DMS153 treated with DMSO at 0.1 percent for 48 hours (cell line): ENCODE results near the gene AQP2.

Experiments
- DNase-seq: peaks from one replicate; lab custom pipeline; 2025; ENCODE audit not compliant: unreplicated experiment; lab: John Stamatoyannopoulos, UW

The AQP2 gene

DNA sequence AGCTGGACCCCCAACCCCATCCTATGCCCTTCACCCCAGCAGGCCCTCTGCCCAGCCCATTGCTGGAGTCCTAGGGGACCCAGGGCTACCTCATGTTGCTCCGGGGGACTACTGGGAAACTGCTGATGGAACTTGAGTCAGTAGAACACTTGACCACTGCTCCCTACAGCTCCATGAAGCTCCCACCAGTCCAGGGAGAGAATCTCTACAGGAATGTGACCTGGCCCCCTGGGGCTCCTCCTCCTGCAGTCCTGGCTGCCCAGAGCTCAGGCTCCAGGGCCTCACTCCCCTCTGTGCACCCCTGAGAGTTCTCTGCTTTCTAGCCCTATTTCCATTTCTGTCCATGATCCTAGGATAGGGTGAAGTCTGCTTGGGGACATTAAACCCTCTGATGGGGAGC, 10.8 kb upstream of the AQP2 start:
- DNase-seq: no peak

DNA sequence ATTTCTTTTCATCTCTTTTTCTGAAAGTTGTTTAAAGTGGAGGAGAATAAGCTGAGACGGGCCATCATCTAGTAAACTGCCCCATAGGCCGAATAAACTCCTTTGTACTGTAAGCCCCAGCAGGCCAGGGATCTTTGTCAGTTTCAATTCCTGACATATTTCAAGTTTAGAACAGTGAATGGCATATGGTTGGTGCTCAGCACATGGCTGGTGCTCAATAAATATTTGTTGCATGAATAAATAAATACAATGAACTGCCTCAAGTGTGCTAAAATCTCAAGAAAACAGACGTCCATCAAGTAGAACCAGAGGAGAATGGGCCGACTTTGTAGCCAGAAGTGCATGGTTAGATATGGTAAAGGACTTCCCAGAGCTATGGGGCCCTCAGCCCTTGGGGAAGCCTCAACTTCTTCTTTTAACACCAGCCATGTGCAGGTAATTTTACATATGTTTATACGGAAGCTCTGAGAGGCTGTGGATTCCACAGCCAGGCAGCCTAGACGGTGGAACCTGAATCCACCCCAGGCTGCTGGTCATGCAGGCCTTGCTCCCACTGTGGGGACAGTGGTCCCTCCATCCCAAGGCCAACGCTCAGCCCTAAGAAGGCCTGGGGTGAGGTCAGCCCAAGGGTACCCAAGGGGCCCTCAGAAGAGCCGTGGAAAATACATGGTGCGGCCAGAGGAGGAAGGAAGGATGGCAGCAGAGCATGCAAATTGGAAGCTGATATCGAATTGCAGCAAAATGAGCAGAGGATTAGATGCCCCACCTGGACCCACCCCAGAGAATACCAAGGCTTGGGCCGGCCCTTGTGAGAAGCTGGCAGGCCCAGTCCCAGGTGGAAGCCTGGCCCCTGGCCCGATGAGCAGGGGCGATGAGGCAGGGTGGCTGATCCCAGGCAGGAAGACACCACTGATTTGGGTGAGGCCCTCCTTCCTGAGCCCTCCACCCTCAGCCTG, 8.7 kb upstream of the AQP2 start:
- DNase-seq: no peak

DNA sequence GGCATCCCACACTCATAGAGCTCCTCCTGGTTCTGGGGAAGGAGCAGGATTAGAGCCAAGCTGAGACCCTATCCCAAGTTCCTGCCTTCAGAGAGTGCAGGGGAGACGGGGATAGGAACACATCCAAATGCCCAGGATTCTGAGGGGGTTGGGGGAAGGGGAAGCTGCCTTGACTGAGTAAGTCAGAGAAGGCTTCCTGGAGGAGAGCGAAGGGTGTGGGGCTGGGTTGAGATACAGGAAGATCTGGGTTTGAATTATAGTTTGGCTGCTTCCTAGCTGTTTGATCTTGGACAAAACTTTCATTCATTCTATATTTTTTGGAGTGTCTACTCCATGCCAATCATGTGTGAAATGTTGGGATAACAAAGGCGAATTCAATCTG, 8.0 kb upstream of the AQP2 start:
- DNase-seq: no peak

DNA sequence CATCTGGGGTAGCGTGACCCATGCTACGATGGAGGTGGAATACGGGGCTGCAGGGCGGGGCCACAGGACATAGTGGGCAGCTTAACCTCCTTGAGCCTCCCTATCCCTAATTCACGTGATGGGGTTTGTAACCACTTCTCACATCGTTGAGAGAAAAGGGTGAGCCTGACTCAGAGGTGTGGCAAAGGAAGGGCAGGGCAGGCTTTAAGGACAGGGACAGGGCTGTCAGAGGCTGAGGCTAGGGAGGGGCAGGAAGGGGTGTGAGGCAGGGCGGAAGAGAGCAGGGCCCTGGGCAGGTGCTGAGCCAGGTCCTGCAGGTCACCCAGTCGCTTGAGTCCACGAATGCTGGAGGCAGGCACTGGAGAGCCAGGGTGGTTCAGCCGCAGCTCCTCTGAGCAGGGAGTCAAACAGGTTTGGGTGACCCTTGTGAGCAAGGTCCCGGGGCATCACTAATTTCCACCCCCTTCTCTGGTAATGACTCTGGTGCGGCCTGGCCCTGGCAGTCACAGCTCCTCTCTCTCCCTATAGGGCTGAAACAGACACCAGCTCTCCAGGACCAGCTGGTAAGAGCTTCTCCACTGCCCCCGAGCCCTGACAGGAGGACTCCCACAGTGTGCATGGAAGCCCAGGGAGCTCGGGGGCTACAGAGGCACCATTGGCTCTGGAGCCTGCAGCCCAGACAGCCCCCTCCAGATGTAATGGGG, 7.5 kb upstream of the AQP2 start:
- no peak for DNase-seq

DNA sequence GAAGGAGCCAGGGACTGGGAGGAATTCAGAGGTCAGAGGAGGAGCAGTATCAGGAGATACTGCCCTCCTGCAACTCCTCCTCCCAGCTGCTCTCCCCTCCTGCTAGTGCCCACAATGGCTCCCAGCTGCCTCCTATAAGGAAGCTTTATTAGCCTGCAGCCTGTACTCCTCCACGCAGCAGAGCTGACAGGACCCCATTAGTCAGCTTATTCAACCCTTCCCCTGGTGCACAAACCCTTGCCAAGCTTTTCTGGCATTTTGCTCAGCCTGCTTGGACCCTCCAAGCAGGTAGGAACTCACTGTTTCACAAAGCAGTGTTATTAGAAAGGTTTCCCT, 6.9 kb upstream of the AQP2 start:
- no peak for DNase-seq

DNA sequence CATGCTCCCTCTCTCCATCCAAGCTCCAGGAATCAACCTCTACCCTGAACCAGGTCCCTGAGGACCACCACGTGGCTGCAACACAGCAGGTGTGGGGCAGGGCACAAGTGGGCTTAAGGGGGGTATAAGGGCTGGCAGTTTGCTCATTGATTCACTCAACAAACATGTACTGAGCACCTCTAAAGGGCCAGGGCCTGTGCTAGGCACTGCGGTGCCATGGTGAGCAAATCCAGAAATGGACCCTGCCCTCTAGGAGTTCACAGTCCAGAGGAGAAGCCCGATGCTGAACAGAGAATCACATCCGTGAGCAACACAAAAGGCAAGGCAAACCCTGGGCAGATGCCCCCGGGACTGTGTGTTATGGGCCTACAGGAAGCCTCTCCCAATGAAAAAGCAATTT, 6.5 kb upstream of the AQP2 start:
- no peak for DNase-seq

DNA sequence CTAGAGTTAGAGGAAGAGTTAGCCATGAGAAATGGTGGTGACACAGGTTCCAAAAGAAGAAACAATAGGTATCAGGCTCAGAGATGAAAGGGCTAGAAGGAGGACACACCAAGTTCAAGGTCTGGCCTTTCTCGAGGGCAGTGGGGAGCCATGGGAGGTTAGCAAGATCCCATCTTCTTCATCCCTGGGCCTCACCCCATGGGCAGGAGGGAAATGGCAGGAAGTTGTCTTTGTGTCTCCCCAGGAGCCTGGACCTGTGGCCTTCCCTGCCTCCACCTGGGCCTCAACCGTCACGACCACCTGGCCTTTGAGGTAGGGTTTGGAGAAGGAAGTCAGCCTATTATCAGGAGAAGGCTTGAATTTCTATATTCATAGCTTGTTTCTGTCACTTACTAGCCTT, 5.8 kb upstream of the AQP2 start:
- DNase-seq: no peak

DNA sequence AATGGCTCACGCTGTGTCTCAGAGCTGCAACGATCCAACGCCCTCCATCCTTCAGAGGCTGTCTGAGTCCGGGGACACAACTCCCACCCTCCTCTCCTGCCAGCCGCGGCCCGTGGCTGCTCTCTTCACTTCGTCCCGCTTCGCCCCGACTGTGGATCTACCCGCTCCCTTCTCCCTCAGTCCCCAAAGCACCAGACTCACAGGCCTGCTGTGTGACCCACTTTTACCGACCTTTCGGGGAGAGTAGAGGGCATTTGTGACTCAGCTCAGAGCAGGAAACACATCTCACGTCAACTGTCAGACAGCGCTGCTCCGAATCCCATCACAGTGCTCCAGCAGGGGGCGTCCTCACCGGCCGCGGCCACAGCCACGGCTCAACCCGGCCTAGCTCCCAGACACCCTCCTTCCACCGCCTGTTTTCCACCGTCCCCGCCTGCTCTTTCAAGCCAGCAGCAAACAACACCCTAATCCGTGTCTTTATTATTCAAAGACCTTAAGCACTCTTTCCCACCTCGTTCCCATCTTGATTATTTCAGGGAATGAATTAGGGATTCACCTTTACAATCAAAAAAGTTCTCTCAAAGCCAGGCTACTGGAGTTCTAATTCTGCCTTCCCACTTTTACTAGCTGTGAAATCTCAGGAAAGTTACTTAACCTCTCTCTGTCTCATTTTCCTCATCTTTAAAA, 5.0 kb upstream of the AQP2 start:
- peak; percentile 56 for DNase-seq

DNA sequence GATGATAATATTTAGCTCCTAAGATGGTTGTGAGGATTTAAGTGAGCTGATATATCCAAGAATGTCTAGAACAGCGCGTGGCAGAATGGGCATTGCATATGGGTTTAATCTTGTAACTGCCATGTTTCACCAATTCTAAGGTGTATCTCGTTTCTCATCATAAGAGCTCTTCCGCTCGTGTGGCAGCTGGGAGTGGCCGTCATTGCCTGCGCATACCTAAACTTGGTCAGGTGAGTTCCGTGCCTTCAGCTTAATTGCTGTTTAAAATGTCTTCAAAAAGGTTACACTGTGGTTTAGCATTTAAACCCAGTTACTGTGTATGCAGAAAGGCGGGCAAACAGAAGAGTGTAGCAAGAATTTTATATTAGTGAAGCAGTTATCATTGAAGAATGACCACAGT, 4.5 kb upstream of the AQP2 start:
- peak; percentile 5 for DNase-seq

DNA sequence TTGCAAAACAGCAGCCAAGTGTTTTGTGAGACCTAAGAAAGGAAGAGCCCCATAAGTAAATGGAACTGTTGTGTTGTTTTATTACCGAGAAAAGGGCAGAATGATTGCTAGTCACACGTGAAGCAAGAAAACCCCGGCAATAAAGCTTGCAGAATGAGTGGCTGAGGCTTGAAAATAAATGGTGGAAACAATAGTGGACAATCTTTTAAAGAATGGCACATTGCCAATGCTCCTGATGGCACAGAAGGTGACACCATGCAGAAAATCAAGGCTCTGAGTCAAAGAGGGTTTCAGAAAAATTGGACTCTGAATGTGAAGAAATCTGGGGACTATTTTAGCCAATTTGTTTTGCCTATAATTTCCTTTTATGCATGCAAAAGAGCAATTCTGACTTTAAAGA, 4.0 kb upstream of the AQP2 start:
- no peak for DNase-seq

DNA sequence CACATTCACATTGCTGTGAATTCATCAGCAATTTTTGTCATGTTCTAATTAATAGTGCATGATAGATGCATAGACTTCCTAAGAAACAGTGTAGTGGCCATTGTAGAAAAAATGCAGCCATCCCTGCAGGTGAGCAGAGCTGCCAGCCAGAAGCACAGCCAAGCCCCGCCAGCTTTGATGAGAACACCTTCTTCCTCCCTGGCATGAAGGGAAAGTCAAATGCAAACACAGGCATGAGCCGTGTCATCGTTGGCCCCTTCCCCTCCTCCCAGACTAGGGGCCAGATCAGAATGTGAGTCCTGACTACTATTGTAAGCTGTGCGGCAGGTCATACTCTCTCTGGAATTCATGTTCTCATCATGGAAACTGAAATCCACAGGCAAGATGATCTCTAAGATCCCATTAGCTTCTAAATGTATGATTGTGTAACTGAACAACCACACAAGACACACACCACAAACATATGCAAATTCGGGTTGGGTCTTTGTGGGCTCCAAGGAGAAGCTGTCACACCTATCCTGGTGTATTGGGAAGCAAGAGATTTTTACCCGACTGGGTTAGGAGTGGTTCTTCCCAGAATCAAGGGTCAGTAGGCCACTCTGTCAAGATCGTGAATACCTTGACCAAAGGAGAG, 2.8 kb upstream of the AQP2 start:
- DNase-seq: no peak

DNA sequence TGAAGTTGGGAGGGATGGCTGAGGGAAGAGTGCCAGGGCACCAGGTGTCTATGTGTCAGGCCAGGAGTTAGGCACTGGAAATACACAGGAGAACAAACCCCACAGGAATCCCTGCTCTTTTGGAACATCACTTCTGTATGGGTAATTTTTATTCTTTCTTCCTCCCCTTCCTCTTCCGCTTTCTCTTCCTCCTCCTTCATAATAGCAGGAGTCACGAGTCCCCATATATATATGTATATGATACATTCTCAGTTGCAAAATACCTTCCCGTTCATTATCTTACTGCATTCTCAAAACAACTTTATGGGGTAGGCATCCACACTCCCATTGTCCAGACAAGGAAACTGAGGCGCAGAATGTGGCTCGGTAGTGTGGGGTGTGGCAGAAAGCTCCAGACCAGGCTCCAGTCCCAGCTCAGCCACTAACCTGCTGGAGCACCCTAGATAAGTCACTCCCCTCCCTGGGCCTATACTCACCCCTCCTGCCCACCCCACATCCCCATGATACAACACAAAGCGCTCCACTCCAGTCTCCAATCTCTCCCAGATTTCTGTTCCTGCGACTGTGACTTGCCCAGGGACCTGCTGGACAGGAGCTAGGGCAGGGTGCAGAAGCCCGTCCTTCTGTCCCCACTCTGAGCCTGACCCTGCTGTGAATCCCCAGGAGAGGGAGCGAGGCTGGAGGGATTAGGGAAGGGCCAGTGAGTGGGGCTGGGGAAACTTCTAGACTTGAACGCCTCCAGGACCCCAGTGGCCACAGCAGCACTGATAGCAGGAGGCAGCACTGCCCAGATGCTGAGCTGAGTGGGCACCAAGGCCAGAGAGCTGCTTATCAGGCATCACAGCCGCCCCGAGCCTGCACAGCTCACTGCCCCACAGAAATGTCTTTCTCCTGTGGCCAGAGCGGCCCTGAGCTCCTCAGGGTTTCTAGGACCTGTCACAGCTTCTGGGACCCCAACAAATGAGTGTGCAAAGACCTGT, 1.4 kb upstream of the AQP2 start:
- no peak for DNase-seq

DNA sequence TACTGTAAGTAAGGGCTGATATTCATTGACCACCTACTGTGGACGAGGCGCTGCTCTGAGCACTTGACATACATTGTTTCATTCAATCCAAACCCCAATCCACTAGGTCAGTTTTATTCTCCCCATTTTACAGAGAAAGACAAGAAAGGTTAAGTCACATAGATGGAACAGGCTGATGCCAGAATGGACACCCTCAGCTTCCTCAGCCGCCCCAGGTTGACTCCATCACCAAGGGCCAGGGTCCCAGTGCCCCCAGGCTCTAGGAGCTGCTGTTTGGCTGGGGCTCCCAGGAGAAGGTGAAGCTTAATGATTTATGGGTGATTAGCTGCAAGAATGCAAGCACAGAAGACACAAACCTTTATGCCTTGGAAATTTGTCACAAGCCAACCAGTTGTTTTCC, 671 bp upstream of the AQP2 start:
- DNase-seq: no peak

DNA sequence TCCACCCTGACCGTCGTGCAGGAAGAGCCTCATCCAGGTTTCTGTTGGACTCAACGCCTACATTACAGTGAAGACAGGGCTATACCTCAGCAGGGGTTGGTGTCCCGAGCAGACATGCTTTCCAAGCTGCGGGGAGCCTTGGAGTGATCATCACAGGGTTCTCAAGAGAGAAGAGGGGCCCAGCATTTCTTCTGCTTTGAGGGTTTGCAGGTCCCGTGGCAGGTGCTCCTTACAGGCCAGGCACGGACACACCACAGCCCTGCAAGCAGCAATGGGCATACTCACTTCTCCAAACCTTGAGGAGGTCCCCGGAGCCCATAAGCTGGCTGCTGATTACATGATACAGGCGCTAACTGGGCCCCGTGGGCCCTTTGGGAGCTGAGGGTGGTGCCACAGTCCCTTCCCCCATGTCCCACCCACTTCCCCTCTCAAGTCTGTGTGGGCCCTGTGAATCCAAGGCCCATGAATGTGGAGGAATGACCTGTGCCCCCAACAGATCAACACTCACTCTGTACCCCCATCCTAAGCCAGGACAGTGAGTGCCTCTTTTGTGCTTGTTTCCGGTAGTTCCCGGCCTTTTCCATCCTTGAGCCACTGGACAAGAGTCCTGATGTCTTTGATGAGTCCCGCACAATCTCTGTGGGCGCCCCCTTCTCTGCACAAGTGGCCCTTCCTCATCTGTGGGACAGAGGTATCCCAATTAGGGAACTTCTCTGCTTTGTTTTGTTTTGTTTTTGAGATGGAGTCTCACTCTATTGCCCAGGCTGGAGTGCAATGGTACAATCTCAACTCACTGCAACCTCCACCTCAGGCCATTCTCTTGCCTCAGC, 1.1 kb downstream of the AQP2 start:
- no peak for DNase-seq

DNA sequence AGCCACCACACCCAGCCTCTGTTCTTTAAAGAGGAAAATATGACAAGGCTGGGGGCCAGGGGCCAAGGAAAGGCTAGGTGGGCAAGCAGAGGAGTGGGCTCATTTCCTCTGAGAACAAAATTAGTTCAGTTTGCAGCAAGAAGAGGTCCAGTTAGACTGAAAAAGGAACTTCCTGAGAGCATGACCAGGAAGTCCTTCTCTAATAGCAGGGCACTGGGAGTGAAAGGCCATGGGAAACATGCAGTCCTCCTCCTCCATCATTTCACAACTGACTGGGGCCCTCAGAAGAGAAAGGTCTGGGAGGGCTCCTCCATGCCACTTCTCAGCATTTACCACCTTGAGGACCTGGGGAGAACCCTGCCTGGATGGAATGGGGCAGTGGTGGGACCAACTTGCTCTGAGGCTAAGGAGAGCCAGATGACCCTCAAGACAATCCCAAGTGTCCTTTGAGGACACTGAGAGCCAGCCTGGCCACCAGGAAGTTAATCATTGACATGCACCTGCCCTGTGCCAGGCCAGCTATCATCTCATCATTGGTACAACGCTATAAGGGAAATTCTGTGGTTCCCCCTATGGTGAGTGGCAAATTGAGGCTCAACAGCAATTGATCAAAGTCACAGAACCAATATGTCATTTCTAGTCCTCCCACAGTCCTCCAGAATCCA, 2.0 kb downstream of the AQP2 start:
- DNase-seq: no peak

DNA sequence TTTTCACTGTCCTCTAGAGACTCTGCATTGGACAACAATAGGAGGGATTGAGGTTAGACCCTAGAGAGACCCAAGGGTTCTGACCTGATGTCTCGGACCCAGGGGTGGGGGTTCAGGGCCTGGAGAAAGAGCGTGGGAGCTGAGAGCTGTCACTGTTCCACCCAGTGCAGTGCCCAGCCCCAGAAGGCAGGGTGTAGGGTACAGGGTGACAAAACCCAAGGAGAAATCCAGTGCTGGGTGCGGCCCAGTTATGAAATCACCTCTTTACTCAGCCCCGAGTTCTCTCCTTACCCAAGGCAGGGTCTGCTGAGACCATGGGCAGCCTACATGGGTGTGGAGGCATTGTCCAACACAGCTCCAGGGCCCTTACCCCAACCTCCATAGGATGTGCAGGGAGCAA, 2.6 kb downstream of the AQP2 start:
- no peak for DNase-seq

DNA sequence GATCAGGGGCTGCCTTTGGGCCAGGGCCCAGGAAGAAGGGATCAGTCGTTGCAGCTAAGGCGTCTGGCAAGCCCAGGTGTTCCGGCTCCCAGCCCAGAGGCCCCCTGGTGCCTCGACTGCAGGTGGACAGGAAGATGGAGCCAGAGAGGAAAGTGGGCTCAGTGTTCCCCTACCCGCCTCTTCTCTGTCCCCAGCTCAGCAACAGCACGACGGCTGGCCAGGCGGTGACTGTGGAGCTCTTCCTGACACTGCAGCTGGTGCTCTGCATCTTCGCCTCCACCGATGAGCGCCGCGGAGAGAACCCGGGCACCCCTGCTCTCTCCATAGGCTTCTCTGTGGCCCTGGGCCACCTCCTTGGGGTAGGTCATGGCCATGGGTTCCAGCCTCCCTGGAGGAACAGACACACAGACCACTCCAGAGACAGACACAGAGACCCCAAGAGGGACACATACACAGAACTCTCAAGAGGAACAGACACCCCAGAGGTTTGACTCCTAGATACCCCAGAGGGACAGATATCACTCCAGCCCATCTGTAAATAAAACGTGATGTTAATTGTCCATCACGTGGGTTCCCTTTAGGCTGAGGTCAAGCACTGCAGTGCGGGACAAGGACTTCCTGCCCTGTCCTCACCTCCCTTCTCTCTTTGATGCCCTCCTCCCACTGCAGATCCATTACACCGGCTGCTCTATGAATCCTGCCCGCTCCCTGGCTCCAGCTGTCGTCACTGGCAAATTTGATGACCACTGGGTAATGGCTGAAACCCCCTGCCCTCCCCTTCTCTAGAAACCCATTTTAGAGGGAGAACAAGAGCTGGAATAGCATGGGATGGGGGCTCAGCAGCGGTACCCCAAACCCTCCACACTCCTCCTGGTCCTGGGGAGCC, 3.7 kb downstream of the AQP2 start:
- no peak for DNase-seq
